K562 (cell line): ENCODE results near the gene TUBG2. TPM values are rescaled to one million over a fixed set of nuclear protein-coding genes. Genes with fewer than 3 reads are reported as not detected.

Source experiments
- ATAC-seq: fragments of 200-7000 bp; cut with Tn5 transposase; 3 replicates; pipeline ENCODE4 v1.9.1; 2020; ENCODE audit warnings: moderate library complexity
- BruUV-seq: library from RNA; stranded (reverse); fragments of 400-500 nt; replicated peaks from 2 replicates; lab custom pipeline; 2021; lab: Mats Ljungman, UMichigan
- CTCF ChIA-PET: fragments of 300-600 bp; formaldehyde crosslinking; extraction: SDS; loops from one replicate; lab custom pipeline; 2021; ENCODE audit warnings: low intra/inter-chr PET ratio; lab: Yijun Ruan, JAX
- POLR2A ChIA-PET: fragments of 300-600, 350-650 bp; sonication (Branson Sonifier 250); formaldehyde crosslinking; extraction: SDS; loops from one replicate; lab custom pipeline; 2021; ENCODE audit warnings: antibody characterized with exemption, inconsistent platforms; lab: Yijun Ruan, JAX
- DNase-seq, 4 experiments: peaks; one replicate each; pipeline versions ENCODE4 v3.0.0 to v3.0.0-alpha.2; 2011 to 2018; ENCODE audit warnings: low spot score in 3 of 4, mixed read lengths in 3 of 4; ENCODE audit errors: extremely low read depth in 1 of 4
- FAIRE-seq: peaks from 2 replicates; lab custom pipeline; 2011; peaks lifted over from hg19 to GRCh38; lab: Jason Lieb, UNC
- H2AFZ ChIP-seq: 2 replicates; pipeline ENCODE4 v1.6.0; 2011; ENCODE audit warnings: low read depth, low read length, control low read depth, inconsistent platforms
- H3K27ac ChIP-seq: fragments of 200-600 bp; 3 replicates; pipeline ENCODE4 v1.8.0; 2011; ENCODE audit warnings: low read depth, mild to moderate bottlenecking, control low read depth, inconsistent platforms, low read length, moderate library complexity, mixed read lengths; ENCODE audit errors: extremely low read depth
- H3K27me3 ChIP-seq, 2 experiments: fragments of 300-600 bp in 1 of 2; 2 replicates in 1 of 2; 3 replicates in 1 of 2; pipeline versions ENCODE4 v1.6.0 to v1.8.0; 2011; ENCODE audit warnings: inconsistent platforms in 2 of 2, low read length in 2 of 2, mild to moderate bottlenecking in 1 of 2, mixed read lengths in 1 of 2, moderate library complexity in 1 of 2; ENCODE audit not compliant: control insufficient read depth in 2 of 2, insufficient read depth in 2 of 2
- H3K36me3 ChIP-seq: fragments of 300-600 bp; 3 replicates; pipeline ENCODE4 v1.8.0; 2011; ENCODE audit warnings: mild to moderate bottlenecking, low read length, inconsistent platforms; ENCODE audit not compliant: control insufficient read depth, insufficient read depth
- H3K4me1 ChIP-seq, 2 experiments: fragments of 200-600 bp in 1 of 2; replicated peaks in 1 of 2; 2 replicates in 1 of 2; 3 replicates in 1 of 2; pipeline versions ENCODE4 v1.5.1 to v1.8.0; 2011; ENCODE audit warnings: inconsistent platforms in 2 of 2, low read length in 2 of 2, mild to moderate bottlenecking in 1 of 2, mixed read lengths in 1 of 2, moderate library complexity in 1 of 2; ENCODE audit not compliant: control insufficient read depth in 2 of 2, insufficient read depth in 2 of 2
- H3K4me2 ChIP-seq: 2 replicates; pipeline ENCODE4 v1.6.1; 2011; ENCODE audit warnings: low read length, control low read depth, inconsistent platforms, mixed read lengths; ENCODE audit not compliant: insufficient read depth
- H3K4me3 ChIP-seq: fragments of 200-600 bp; sonication (generic), shearing (Covaris generic); 2 replicates; pipeline ENCODE4 v1.5.1; 2016; ENCODE audit warnings: control low read depth, inconsistent platforms
- H3K79me2 ChIP-seq: fragments of 200-600 bp; 3 replicates; pipeline ENCODE4 v1.8.0; 2011; ENCODE audit warnings: low read length, inconsistent platforms; ENCODE audit not compliant: control insufficient read depth, insufficient read depth
- H3K9ac ChIP-seq, 2 experiments: 2 replicates each; pipeline versions ENCODE4 v1.6.0 to v1.6.1; 2011; ENCODE audit warnings: low read depth in 2 of 2, low read length in 2 of 2, control low read depth in 1 of 2, inconsistent platforms in 1 of 2, mild to moderate bottlenecking in 1 of 2, mixed read lengths in 1 of 2; ENCODE audit not compliant: insufficient read depth in 1 of 2
- H3K9me1 ChIP-seq: one replicate; pipeline ENCODE4 v1.6.0; 2011; ENCODE audit warnings: inconsistent platforms, mild to moderate bottlenecking, low read length, moderate library complexity; ENCODE audit not compliant: control insufficient read depth, insufficient read depth
- H3K9me3 ChIP-seq: replicated peaks from 2 replicates; pipeline ENCODE4 v1.5.1; 2011; ENCODE audit warnings: low read depth, low read length, inconsistent platforms; ENCODE audit not compliant: control insufficient read depth, insufficient read depth
- H4K20me1 ChIP-seq: replicated peaks from 2 replicates; pipeline ENCODE4 v1.6.1; 2011; ENCODE audit warnings: low read length, inconsistent platforms, mixed read lengths; ENCODE audit not compliant: control insufficient read depth, insufficient read depth
- ADNP ChIP-seq: fragments of 200-800 bp; sonication (Bioruptor generic); IDR thresholded peaks from 2 replicates; pipeline ENCODE4 v1.6.1; 2016; ENCODE audit warnings: missing genetic modification characterization, missing compliant biosample characterization
- DDX20 ChIP-seq: fragments of 450-650 bp; IDR thresholded peaks from 2 replicates; pipeline ENCODE4 v1.6.1; 2016; ENCODE audit warnings: missing genetic modification characterization, low read depth, mild to moderate bottlenecking, missing compliant biosample characterization, moderate library complexity
- DMBX1 ChIP-seq: fragments of 250-450 bp; sonication (Bioruptor Pico); IDR thresholded peaks from 2 replicates; pipeline ENCODE4 v1.8.0; 2022; ENCODE audit warnings: inconsistent platforms, mild to moderate bottlenecking, moderate library complexity, borderline replicate concordance
- ELF2 ChIP-seq: fragments of 250-450 bp; sonication (Bioruptor Pico); IDR thresholded peaks from 2 replicates; pipeline ENCODE4 v1.5.0; 2021; ENCODE audit warnings: mild to moderate bottlenecking
- ERF ChIP-seq: fragments of 450-650 bp; formaldehyde crosslinking; IDR thresholded peaks from 2 replicates; pipeline ENCODE4 v1.4.0; 2020; ENCODE audit warnings: mild to moderate bottlenecking, mixed read lengths
- HDAC8 ChIP-seq: fragments of 450-650 bp; IDR thresholded peaks from 2 replicates; pipeline ENCODE4 v1.6.1; 2016; ENCODE audit warnings: mild to moderate bottlenecking, missing genetic modification characterization, moderate library complexity, missing compliant biosample characterization
- KLF6 ChIP-seq: fragments of 250-450 bp; sonication (Bioruptor Pico); IDR thresholded peaks from 2 replicates; pipeline ENCODE4 v1.4.0; 2020; ENCODE audit warnings: mild to moderate bottlenecking, moderate library complexity, borderline replicate concordance
- MAFF ChIP-seq: IDR thresholded peaks from 2 replicates; pipeline ENCODE4 v1.6.1; 2012; ENCODE audit warnings: low read length, improper control_type of control experiment
- NFE2 ChIP-seq: IDR thresholded peaks from 2 replicates; pipeline ENCODE4 v1.6.1; 2014; ENCODE audit warnings: antibody characterized with exemption, low read depth
- PYGO2 ChIP-seq: fragments of 450-650 bp; IDR thresholded peaks from 2 replicates; pipeline ENCODE4 v1.6.1; 2016; ENCODE audit warnings: mild to moderate bottlenecking, missing genetic modification characterization, moderate library complexity, missing compliant biosample characterization
- RBM25 ChIP-seq: fragments of 200-400 bp; formaldehyde crosslinking; IDR thresholded peaks from 2 replicates; pipeline ENCODE4 v1.6.1; 2018; ENCODE audit warnings: low read length, low read depth, moderate library complexity; ENCODE audit not compliant: severe bottlenecking
- TEAD4 ChIP-seq, 2 experiments: sonication (generic) in 1 of 2; formaldehyde crosslinking in 1 of 2; IDR thresholded peaks; 2 replicates each; pipeline versions ENCODE4 v1.6.1 to v1.8.0; 2012 to 2022; ENCODE audit warnings: borderline replicate concordance in 1 of 2, inconsistent platforms in 1 of 2, low read length in 1 of 2, mild to moderate bottlenecking in 1 of 2, missing genetic modification reagents in 1 of 2
- ZNF311 ChIP-seq: fragments of 250-450 bp; sonication (Bioruptor Pico); IDR thresholded peaks from 2 replicates; pipeline ENCODE4 v1.4.0; 2020; ENCODE audit warnings: mild to moderate bottlenecking, moderate library complexity
- ZNF445 ChIP-seq: fragments of 250-450 bp; sonication (Bioruptor Pico); IDR thresholded peaks from 2 replicates; pipeline ENCODE4 v1.4.0; 2020; ENCODE audit warnings: low read depth, mild to moderate bottlenecking, moderate library complexity
- WGBS: fragments of 100-300 bp; shearing (Covaris generic); methylation state at CpG from one replicate; pipeline ENCODE4 v1.1.6; 2016; ENCODE audit warnings: low coverage, mixed read lengths; ENCODE audit not compliant: insufficient coverage; ENCODE audit errors: missing lambda C conversion rate; 5-methylcytosine and 5-hydroxymethylcytosine counted together
- in situ Hi-C: fragments of 300-500 bp; cut with MboI; formaldehyde crosslinking; loops from 4 replicates; pipeline ENCODE4 v1.15.0; 2018; ENCODE audit warnings: inconsistent platforms, mixed read lengths
- intact Hi-C: fragments of 100-400 bp; cut with micrococcal nuclease; formaldehyde crosslinking; loops from 2 replicates; pipeline ENCODE4 v1.14.2; 2022
- polyA plus RNA-seq, 8 experiments: library from polyadenylated mRNA; depleted of rRNA in 4 of 8; stranded (reverse) in 5 of 8; unstranded in 3 of 8; fragments of >200 nt; fragmentation: Nextera tagmentation in 2 of 8; fragmentation: Illumina TruSeq in 1 of 8; extraction: Ambion mirVana in 2 of 8; extraction: Trizol in 1 of 8; gene quantifications; 2 replicates each; pipeline versions ENCODE4 v1.2.1 to v1.2.3, GENCODE V29; 2011 to 2014; ENCODE audit warnings: inconsistent platforms in 1 of 8, missing spikeins in 1 of 8
- total RNA-seq, 7 experiments: library from RNA; depleted of rRNA in 6 of 7; stranded (reverse); fragments of >200 nt in 6 of 7; fragmentation: Illumina TruSeq in 2 of 7; extraction: Trizol in 2 of 7; gene quantifications; 2 replicates each; pipeline versions ENCODE4 v1.2.1 to v1.2.3, GENCODE V29; 2011 to 2021; ENCODE audit warnings: low replicate concordance in 1 of 7
- TF ChIP-seq, protein P1 (sequence below), 2 experiments: IDR thresholded peaks; 2 replicates each; pipeline ENCODE4 v1.6.1; 2011; ENCODE audit warnings: borderline replicate concordance in 1 of 2, control low read depth in 1 of 2, low read depth in 1 of 2, low read length in 1 of 2, mild to moderate bottlenecking in 1 of 2, mixed read lengths in 1 of 2, moderate library complexity in 1 of 2; ENCODE audit not compliant: insufficient read depth in 1 of 2, insufficient read length in 1 of 2, poor library complexity in 1 of 2, severe bottlenecking in 1 of 2; ENCODE audit errors: extremely low read depth in 1 of 2
- TF ChIP-seq, protein P2 (sequence below): fragments of 450-650 bp; IDR thresholded peaks from 2 replicates; pipeline ENCODE4 v1.6.1; 2017; ENCODE audit warnings: antibody characterized with exemption, mild to moderate bottlenecking

The TUBG2 gene
- total and polyA plus RNA-seq, 9 of the 15 experiments (the other 6 are each of a cell fraction or from before 2014, with no cell fraction given): 0.09 to 0.80 (median 0.24) TPM; not detected in 2

DNA sequence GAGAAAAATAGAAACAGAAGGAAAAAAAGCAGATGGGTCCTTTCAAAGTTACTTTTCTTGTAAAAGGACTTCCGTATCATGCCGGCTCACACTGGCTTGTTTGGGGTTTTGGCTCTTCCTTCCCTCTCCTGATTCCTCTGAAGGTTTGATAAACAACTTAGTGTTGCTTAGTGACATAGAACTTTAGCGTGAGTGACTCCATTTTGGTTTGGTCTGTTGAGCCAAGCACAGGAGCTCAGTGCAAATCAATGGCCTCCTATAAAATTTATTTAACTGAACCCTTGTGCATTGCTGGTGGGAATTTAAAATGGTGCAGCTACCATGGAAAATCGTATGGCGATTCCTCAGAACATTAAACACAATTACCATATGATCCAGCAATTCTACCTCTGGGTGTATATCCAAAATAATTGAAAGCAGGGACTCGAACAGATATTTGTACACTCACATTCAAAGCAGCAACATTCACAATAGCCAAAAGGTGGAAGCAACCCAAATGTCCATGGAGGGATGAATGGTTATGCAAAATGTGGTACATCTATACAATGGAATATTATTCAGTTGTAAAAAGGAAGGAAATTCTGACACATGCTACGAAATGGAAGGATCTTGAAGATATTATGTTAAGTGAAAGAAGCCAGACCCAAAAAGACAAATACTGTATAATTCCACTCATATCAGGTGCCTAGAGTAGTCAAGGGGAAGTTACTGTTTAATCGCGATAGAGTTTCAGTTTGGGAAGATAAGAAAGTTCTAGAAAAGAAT, 1.1 kb upstream of the TUBG2 start:
- H2AFZ ChIP-seq: no peak overlapping the region
- intact Hi-C loops (no loop called here), in situ Hi-C loops (no loop called here)
- no peak overlapping the region for H3K9ac ChIP-seq
- no peak for FAIRE-seq
- H3K4me1 ChIP-seq: peaks cover 27 to 29% of the 10 kb centered on the region in 2 experiments
- H3K27ac ChIP-seq: no peak overlapping the region
- no peaks in the 10 kb centered on the region for H3K9me3 ChIP-seq
- H3K36me3 ChIP-seq: no peaks in the 10 kb centered on the region
- 77% methylated on average over 9 of the region's 9 CpGs for WGBS
- no peaks in the 10 kb centered on the region for H3K79me2 ChIP-seq
- no peak for DNase-seq
- H3K27me3 ChIP-seq: no peaks in the 10 kb centered on the region
- H3K4me2 ChIP-seq: no peak overlapping the region
- H3K4me3 ChIP-seq: no peak overlapping the region
- no peak for ATAC-seq
- ChIA-PET CTCF (no interaction called here), POLR2A (interaction anchor here (0.6 to 1.0 kb wide), 3 partner anchors 12 to 81 kb away, joined by 3 to 4 read pairs (median 3); no protein-coding TSS in a partner anchor)
- BruUV-seq: no TSS peak
- no peaks in the 10 kb centered on the region for H4K20me1 ChIP-seq
- H3K9me1 ChIP-seq: no peaks in the 10 kb centered on the region
- TF ChIP-seq ZNF445 (CRISPR knock-in tag): no peak
- peak; percentile 48; the same call in 1 of the 2 replicates for TF ChIP-seq KLF6
- TF ChIP-seq, protein P1, sequence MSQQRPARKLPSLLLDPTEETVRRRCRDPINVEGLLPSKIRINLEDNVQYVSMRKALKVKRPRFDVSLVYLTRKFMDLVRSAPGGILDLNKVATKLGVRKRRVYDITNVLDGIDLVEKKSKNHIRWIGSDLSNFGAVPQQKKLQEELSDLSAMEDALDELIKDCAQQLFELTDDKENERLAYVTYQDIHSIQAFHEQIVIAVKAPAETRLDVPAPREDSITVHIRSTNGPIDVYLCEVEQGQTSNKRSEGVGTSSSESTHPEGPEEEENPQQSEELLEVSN (IDR thresholded peaks at IDR 0.05; ENCODE audit: borderline replicate concordance in 1 of 2, extremely low read depth in 1 of 2, insufficient read depth in 1 of 2, insufficient read length in 1 of 2, low read depth in 1 of 2, low read length in 1 of 2, poor library complexity in 1 of 2, severe bottlenecking in 1 of 2): no peak
- 0 out of 2 replicates have a peak, but pooled peaks have one; percentile 60 for TF ChIP-seq HDAC8
- no peak for TF ChIP-seq TEAD4 (IDR thresholded peaks at IDR 0.05; ENCODE audit: low read length)
- TF ChIP-seq TEAD4 (CRISPR knock-in tag; IDR thresholded peaks at IDR 0.05; ENCODE audit: borderline replicate concordance): no peak
- TF ChIP-seq PYGO2 (tag): peak; percentile 19; the same call in 1 of the 2 replicates
- peak; percentile 81 for TF ChIP-seq DDX20 (tag)
- no peak for TF ChIP-seq ELF2 (CRISPR knock-in tag)
- no peak for TF ChIP-seq NFE2
- TF ChIP-seq ADNP (tag): peak; percentile 17; the same call in 1 of the 2 replicates
- TF ChIP-seq DMBX1 (CRISPR knock-in tag): peak; percentile 91
- TF ChIP-seq ZNF311 (CRISPR knock-in tag): 0 out of 2 replicates have a peak, but pooled peaks have one; percentile 64
- no peak for TF ChIP-seq ERF (CRISPR knock-in tag)
- TF ChIP-seq RBM25: peak; percentile 61
- TF ChIP-seq, protein P2, sequence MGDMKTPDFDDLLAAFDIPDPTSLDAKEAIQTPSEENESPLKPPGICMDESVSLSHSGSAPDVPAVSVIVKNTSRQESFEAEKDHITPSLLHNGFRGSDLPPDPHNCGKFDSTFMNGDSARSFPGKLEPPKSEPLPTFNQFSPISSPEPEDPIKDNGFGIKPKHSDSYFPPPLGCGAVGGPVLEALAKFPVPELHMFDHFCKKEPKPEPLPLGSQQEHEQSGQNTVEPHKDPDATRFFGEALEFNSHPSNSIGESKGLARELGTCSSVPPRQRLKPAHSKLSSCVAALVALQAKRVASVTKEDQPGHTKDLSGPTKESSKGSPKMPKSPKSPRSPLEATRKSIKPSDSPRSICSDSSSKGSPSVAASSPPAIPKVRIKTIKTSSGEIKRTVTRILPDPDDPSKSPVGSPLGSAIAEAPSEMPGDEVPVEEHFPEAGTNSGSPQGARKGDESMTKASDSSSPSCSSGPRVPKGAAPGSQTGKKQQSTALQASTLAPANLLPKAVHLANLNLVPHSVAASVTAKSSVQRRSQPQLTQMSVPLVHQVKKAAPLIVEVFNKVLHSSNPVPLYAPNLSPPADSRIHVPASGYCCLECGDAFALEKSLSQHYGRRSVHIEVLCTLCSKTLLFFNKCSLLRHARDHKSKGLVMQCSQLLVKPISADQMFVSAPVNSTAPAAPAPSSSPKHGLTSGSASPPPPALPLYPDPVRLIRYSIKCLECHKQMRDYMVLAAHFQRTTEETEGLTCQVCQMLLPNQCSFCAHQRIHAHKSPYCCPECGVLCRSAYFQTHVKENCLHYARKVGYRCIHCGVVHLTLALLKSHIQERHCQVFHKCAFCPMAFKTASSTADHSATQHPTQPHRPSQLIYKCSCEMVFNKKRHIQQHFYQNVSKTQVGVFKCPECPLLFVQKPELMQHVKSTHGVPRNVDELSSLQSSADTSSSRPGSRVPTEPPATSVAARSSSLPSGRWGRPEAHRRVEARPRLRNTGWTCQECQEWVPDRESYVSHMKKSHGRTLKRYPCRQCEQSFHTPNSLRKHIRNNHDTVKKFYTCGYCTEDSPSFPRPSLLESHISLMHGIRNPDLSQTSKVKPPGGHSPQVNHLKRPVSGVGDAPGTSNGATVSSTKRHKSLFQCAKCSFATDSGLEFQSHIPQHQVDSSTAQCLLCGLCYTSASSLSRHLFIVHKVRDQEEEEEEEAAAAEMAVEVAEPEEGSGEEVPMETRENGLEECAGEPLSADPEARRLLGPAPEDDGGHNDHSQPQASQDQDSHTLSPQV: peak; percentile 90
- no peak for TF ChIP-seq MAFF
